NCI-H1694 (cell line): ENCODE measurements around the gene PLTP.
"Not testable (repeated sequence)": the region's sequence is repeated elsewhere in the genome, so short reads cannot be mapped to it uniquely, and the experiment has no call there.

Experiments
- DNase-seq: peaks from one replicate; lab custom pipeline; 2025; lab: John Stamatoyannopoulos, UW

Gene PLTP

DNA sequence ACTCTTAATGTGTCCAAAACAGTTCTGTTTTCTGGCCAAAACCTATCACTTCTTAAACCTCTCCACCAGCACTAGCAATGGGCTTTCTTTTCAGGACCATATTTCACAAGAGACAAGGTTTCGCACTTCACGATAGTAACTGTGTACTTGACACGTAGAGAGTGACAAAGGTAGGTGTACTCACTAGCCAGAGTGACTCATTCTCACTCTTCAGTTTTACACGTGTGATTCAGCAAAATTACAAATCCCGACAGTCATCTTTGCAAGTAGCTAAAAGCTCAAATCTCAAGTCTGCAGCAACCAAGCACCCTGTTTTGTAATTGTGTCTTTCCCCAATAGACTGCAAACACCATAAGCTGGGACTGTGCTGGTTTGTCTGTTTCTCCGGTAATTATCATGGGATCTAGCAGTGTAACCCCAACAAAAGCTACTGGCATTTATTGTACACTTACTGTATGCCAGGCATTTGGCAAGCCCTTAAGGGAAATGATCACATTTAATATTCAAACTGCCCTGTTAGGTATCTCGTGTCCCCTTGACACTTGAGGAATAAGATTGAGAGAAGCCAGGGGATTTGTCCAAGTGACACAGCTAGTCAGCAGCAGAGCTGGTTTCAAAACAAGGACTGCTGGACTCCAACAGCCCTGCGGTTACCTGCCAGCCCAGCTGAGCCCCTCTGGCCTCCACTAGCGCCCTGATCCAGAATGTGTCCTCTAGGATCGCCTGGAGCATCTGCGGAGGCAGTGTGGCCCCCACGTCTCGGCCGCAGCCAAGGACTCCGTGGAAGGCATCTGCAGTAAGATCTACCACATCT is 32.4 kb upstream of the PLTP start:
- no peak for DNase-seq

DNA sequence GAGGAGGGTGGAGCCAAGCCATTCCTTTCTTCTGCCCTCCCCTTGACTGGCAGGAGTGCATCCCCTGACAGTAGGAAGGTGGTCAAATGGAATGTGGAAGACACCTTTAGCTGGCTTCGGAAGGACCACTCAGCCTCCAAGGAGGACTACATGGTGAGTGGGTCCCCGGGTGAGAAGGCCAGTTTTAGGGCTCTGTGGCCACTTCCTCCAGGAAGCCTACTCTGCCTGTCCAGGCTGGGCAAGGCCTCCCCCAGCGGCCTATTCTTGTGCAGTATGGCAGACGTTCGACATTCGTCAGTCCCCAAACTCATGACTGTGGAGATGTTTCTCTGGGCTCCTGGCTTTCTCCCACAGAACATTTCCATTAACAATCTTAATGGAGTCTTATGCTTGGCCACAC is 31.7 kb upstream of the PLTP start:
- no peak for DNase-seq

DNA sequence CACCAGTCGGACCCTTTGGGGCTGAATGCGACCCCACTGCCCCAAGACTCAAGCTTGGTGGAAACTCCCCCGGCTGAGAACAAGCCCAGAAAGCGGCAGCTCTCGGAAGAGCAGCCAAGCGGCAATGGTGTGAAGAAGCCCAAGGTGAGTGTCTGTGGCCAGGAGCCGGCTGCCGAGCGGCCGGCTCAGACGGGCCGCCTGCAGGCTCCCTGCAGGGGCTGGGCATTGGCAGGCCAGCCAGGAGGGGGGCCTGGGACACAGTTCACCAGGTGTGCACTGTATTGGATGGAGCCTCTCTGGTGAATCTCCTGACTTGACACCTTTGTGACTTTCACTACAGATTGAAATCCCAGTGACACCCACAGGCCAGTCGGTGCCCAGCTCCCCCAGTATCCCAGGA is 28.5 kb upstream of the PLTP start:
- DNase-seq, result no peak

DNA sequence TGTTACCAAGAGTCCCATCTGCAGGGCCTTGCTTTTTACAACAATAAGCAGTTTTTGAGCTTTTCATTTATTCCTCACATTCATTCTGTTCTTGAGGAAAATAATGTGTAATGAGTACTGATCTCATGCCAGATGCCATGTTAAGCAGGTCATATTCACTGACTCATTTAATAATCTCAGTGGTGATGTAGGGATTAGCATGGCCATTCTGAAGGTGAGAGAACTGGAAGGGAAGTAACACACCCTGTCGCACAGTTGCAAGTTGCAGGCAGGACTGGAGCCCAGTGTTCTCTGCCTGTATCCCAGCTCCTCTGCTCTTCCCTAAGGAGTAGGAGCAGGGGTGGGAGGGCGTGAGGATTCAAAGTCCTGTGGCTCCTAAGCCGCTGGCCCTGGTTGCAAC is 28.1 kb upstream of the PLTP start:
- no peak for DNase-seq

DNA sequence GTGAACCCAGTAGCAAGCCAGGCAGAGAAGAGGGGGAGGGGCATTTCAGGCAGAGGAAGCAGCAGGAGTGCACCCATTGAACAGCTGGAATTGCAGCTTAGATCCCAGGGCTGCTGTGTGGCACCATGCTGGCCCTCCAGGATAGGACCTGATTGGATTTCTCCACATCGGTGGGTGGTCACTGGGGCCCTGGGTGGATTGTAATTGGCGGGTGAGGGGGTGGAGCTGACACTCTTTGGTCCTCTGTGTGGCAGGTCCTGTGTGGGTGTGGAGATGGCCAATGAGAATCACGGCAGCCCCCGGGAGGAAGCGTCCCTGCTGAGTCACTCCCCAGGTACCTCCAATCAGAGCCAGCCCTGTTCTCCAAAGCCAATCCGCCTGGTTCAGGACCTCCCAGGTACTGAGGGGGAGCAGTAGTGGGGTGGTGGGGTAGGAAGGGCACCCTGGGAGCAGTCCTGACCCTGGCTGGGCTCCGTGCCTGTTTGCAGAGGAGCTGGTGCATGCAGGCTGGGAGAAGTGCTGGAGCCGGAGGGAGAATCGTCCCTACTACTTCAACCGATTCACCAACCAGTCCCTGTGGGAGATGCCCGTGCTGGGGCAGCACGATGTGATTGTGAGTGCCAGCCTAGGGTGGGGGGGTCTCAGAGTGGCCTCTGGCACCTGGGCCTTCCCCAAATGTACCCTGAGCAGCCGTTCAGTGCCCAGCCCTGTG is 26.9 kb upstream of the PLTP start:
- DNase-seq, result no peak

DNA sequence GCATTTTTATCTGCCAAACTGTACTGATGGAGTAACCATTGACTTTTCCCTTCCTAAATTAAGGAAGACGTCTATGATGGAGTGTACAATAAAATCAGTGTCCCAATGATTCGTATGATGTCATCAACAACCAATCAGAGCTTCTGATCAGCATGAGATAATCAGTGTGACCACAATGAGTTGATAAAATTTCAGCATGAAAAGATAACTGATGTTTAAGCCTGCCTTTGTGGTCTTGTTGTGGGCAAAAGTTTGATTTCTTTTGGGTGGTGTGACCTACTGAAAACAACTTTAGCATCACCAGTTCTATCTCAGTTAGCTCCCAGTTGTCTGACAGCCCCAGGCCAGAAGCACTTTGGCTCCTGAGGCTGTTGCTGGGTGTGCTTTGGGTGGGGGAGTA is 25.8 kb upstream of the PLTP start:
- no peak for DNase-seq

DNA sequence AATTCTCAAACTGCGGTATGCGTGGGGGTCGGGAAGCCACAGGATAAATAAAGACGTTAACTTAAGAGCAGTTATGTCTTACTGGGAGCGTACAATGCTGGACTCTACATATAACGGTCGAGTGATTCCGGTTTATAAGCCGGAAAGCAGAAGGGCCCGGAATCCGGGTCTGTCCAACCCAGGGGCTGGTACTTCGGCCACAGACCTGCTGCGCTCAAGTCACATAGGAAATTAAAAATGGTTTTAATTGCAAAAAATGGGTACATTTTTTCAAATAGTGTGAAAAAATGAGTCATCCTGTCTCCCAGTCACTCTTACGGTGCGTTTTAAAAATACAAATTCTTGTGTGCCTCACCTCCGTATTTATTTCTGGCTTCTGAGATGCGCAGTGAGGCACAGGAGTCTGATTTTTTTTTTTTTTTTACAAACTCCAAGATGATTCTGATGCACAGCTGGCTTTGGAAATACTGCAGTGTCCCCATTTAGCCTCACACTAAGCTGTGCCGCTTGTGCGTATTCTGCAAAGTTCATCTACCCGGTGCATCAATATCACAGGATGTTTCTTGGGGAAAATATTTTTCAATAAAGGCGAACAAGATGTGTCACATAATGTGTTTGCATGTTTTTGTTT is 23.6 kb upstream of the PLTP start:
- no peak for DNase-seq

DNA sequence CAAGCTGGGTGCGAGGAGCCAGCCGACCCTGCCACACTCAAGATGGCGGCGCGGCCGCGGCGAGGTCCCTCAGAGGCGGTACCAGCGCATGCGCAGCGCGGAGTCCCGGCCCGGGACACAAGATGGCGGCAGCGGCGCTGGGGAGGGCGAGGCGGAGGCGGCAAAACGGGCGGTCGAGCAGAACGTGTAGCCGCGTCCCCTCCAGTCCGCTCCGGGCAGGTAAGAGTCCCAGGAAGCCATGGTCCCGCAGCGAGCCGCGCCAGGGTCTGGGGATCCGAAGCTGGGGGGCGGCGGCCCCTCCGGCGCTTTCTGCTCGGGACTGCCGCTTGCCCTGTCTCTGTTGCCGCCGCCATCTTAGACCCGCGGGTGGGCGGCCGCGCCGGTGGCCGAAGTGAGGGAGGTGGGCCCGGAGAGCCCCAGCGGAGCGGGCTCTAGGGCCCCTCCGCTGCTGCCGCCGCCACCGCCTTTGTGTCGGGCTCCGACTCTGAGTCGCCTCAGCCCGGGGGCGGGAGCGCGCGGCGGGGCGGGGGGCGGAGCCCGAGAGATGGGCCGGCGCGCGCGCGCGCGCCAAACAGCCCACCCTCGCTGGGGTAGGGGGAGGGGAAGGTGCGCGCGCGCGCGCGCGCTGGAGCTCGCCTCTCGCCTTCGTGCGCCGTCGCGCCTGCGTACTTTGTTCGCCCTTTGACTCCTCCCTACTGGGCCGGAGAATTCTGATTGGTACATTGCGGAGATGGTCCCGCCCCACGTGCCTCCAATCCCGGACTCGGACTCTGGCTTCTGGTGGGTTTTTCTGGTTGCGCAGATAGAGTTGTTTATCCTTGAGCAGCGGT is 22.8 kb upstream of the PLTP start, which contains the start of gene PCIF1:
Gene PCIF1, plus strand, starts transcription at position 98 of the 830 bp plus-strand sequence. CDS start 4,317 bp downstream, outside the sequence.
- peak; percentile 90 for DNase-seq

DNA sequence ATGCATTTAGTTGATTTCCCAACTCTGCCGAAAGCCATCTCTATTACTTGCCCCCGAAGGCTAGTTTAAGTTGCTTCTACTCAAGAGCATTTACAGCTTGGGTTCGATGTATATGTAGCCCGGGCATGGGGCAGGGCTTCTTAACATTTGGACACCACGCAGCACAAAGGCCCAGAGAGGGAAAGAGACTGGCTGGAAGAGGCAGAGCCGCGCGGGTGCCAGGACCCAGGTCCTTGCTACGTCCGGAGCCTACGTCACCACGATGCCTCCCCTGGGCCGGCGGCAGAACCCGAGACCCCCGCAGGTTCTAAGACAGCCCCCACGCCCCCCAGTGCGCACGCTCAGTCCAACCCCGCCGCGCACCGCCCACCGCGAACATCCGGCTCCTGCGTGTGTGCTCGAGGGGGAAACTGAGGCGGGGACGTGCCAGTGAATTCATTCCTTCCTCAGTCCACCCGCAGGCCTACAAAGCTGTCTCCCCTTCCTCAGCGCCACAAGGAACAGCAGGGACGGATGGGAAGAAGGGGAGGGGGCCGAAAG is 22.2 kb upstream of the PLTP start:
- DNase-seq, result peak; percentile 70

DNA sequence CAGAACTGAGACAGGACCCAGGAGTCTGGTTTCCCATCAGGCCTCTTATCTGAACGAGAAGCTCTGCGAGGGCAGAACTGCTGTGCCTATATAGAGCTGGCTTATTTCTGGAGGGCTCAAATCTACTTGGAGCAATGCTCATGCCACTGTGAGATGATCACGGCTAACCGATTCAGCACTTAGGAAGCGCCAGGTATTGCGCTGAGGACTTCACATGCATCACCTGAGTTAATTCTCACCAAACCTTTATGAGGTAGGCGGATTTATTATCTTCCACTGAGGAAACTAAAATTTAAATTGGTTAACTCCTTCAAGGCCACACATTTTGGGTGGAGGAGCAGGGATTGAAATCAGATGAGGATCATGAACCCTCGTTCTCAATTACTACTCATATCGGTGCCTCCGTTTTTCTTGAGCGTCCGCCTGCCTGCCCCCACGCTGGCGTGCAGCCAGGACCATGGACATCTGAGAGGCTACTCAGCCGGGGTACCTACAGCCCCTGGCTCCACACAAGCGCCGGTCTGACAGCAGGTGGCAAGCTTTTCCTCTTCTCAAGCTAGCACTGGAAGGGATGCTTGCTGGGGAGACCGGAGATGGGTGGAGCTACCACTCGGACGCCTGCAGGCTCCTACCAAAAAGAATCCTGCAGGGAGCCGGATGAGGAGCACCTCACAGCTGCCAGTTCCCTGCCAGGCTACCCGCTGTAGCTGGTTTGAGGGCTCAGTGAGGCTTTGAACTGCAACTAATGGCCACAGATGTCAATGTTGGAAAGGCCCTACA is 21.5 kb upstream of the PLTP start:
- peak; percentile 53 for DNase-seq

DNA sequence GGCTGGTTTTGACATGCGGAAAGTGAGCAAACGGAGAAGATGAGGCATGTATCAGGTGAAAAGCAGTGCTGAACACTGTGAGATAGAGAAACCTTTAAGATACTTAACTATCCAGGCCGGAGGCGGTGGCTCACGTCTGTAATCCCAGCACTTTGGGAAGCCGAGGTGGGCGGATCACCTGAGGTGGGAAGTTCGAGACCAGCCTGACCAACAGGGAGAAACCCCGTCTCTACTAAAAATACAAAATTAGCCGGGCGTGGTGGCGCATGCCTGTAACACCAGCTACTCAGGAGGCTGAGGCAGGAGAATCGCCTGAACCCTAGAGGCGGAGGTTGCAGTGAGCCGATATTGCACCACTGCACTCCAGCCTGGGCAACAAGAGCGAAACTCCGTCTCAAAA is 19.7 kb upstream of the PLTP start:
- not testable (repeated sequence) for DNase-seq

DNA sequence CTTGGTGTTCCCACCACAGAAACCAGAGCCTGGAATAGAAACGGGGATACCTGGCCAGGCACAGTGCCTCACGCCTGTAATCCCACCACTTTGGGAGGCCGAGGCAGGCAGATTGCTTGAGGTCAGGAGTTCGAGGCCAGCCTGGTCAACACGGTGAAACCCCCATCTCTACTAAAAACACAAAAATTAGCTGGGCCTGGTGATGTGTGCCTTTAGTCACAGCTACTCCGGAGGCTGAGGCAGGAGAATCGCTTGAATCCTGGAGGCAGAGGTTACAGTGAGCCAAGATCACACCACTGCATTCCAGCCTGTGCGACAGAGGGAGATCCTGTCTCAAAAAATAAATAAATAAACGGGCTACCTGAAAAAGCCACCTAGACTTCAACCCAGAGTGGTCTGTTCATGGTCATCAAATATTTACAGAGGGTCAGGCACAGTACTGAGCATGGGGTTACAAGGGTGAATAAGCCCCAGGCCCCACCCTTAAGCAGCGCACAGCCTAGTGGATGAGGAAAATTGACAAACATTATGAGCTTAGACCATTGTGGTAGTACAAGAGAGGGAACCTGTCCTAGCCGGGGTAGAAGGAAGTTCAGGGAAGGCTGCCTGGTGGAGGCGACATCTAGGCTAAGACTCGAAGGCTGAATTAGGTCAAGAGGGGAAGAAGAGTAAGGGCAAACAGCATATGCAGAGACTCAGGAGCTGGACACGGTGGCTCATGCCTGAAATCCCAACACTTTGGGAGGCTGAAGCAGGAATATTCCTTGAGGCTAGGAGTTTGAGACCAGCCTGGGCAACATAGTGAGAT is 15.3 kb upstream of the PLTP start:
- no peak for DNase-seq

DNA sequence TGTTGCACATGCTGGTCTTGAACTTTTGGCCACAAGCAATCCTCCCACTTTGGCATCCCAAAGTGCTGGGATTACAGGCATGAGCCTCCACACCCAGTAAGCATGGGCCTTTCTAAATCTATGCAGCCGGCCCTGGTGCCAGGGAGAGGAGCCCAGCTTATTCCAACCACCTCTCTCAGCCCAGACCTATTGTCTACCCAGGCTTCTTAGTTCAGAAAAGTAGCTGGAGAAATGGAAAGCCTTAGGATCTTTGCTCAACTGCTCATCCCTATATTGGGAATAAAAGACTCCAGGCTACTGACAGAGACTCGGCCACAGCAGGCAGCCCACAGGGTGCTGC is 14.7 kb upstream of the PLTP start:
- DNase-seq, result no peak

DNA sequence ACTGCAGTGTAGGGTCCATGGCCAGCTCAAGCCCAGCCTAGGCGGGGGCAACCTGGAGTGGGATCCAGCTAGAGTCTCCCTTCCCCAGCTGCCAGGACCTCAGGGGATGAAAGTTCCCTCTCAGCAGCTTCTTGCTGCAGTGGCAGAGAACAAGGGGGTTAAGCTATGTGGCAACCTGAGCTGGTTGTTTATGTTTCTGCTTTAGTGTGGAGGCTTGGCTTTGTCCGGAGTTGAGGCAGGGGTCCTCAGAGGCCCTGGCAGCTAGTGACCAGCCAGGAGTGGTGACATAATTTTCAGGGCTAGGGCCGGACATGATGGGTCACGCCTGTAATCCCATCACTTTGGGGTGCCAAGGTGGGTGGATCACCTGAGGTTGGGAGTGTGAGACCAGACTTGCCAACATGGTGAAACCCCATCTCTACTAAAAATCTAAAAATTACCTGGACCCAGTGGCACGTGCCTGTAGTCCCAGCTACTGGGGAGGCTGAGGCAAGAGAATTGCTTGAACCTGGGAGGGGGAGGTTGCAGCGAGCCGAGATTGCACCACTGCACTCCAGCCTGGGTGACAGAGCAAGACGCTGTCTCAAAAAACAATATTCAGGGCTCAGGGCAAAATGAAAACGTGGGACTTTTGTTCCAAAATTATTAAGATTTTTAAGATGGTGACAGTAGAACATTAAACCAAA is 14.0 kb upstream of the PLTP start:
- no peak for DNase-seq

DNA sequence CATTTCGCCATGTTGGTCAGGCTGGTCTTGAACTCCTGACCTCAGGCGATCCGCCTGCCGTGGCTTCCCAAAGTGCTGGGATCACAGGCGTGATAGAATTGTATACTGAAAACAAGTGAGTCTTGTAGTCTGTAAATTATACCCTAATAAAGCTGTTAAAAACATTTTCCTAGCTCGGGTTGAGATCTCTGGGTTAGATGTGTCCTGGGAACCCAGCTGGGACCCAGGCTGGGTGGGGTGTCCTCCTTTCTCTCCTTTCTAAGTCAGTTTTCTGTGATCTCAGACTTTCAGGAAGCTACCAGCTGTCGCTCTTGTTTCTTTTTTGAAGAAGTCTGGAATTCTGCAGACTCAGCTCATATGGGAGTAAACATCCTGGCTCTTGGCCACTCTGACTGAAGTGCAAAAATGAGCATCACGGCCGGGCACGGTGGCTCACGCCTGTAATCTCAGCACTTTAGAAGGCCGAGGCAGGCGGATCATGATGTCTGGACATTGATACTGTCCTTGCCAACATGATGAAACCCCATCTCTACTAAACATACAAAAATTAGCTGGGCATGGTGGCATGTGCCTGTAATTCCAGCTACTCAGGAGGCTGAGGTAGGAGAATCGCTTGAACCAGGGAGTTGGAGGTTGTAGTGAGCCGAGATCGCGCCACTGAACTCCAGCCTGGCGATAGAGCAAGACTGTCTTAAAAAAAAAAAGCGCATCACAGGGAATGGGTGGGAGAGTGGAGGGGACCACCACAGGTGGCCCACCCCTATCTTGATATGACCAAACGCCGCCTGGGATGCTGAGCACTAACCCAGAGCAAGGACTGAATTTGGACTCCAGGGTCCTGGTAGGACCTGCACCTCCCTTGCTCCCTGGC is 12.7 kb upstream of the PLTP start:
- no peak for DNase-seq

DNA sequence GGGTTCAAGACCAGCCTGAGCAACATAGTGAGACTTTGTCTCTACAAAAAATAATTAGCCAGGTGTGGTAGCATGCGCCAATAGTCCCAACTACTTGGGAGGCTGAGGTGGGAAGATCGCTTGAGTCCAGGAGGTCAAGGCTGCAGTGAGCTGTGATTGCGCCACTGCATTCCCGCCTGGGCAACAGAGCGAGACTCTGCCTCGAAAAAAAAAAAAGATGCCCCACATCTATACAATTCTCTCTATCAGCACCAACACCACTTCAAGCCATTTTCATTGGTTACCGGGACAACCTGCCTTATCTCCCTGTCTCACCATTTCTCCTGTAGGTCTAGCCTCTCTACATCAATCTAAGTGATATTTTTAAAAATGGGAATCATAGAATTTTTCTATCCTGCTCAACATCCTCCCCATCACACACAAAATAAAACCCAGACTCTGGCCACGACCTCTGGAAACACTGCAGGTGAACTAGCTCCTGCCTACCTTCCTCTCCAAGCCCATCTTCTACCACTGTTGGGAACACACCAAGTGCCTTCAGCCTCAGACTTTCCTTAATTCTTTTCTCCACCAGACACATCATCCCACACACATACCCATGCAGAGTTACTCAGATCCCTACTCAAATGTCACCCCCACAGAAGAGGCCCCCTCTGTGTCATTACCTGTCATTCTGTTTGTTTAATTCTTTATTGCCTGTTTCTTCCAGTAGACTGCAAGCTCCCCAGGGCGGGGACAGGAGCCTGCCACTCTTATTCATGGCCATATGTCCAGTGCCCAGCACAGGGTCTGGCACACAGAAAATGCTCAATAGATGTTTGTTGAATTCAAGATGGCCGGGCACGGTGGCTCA is 9.6 kb upstream of the PLTP start:
- DNase-seq, result no peak

DNA sequence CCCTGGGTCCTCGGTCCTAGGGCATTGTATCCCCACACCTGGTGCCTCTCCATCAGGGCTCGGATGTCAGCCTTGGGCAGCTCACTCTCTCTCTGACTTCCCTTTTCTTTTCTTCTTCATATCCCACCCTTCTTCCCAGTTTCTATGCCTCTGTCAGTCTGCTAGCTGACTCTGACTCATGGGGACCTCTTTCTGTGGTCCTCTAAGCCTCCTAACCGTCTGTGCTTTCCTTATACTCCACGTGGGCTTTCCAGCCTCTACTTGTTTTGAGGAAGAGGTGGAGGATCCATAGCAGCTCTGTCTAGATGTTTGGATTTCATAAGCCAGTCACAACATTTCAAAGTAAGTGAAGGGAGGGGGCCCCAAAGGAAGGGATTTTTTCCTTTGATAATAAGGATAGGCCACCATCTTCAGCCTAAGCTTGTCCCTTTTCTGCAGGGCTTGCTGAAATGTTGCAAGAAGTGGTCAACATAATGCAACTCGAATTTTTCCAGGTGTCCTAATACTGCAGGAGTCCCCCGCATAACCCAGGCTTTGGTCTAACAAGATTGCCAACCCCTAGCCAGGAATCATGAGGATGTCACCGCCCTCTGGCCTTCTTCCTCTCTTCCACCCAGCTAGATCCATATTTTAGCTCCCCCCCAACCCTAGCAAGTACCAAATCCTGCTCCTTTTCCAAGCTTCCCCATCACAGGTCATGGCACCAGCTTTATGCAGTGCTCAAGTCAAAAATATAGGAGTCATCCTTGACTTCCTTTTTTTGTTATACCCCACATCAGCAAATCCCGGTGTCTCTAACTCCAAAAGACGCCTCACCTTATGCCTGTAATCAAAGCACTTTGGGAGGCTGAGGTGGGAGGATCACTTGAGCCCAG is 8.7 kb upstream of the PLTP start:
- DNase-seq, result no peak
